ENCODE measurements around the gene SSRP1.
"Not testable (repeated sequence)": the region's sequence is repeated elsewhere in the genome, so short reads cannot be mapped to it uniquely, and the experiment has no call there.

SSRP1 gene

DNA sequence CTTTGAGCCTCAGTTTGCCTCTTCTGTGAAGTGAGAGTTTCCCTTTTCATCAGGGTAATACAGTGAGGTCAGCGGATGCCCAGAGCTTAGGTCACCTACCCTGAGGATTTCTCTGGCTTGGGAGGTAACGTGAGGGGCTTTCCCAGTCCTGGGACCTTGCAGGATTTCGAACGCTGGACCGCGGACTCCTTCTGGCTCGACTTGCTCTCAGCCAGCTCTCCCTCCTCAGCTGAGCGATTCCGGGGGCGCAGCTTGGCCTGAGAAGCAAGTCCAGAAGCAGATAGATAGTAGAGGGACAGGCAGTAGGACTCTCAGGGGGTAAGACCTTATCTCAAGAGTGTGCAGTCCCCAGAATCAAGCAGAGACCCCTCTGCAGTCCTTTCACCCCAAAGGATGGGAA lies 34.9 kb downstream of the SSRP1 start:
- Histone ChIP-seq H3K4me1 (ENCODE audit: control insufficient read depth, low read length) (no peaks in the 10 kb centered on the region), H3K4me3 (ENCODE audit: low read length) (no peak overlapping the region), H3K4me2 (ENCODE audit: low read length) (no peak overlapping the region), H3K27ac (ENCODE audit: low read depth, low read length) (no peak overlapping the region), H4K20me1 (ENCODE audit: control insufficient read depth, insufficient read depth, low read depth, low read length) (no peaks in the 10 kb centered on the region), H3K79me2 (ENCODE audit: control insufficient read depth, low read length) (no peaks in the 10 kb centered on the region), H3K9me2 (replicated peaks; ENCODE audit: control insufficient read depth, low read length) (no peaks in the 10 kb centered on the region), H3K9me3 (ENCODE audit: control insufficient read depth, insufficient read depth, low read length) (no peaks in the 10 kb centered on the region), H3F3A (ENCODE audit: control insufficient read depth, insufficient read depth) (no peaks in the 10 kb centered on the region), H3K36me3 (ENCODE audit: control insufficient read depth, low read length) (no peaks in the 10 kb centered on the region), H3K27me3 (ENCODE audit: control insufficient read depth, low read length) (no peaks in the 10 kb centered on the region)
- no peak for TF ChIP-seq EZH2phosphoT487 (IDR thresholded peaks at IDR 0.05; ENCODE audit: borderline replicate concordance, low read length)
- TF ChIP-seq, protein P1, sequence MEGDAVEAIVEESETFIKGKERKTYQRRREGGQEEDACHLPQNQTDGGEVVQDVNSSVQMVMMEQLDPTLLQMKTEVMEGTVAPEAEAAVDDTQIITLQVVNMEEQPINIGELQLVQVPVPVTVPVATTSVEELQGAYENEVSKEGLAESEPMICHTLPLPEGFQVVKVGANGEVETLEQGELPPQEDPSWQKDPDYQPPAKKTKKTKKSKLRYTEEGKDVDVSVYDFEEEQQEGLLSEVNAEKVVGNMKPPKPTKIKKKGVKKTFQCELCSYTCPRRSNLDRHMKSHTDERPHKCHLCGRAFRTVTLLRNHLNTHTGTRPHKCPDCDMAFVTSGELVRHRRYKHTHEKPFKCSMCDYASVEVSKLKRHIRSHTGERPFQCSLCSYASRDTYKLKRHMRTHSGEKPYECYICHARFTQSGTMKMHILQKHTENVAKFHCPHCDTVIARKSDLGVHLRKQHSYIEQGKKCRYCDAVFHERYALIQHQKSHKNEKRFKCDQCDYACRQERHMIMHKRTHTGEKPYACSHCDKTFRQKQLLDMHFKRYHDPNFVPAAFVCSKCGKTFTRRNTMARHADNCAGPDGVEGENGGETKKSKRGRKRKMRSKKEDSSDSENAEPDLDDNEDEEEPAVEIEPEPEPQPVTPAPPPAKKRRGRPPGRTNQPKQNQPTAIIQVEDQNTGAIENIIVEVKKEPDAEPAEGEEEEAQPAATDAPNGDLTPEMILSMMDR (IDR thresholded peaks at IDR 0.05; ENCODE audit: low read depth, low read length, poor library complexity, severe bottlenecking): no peak

DNA sequence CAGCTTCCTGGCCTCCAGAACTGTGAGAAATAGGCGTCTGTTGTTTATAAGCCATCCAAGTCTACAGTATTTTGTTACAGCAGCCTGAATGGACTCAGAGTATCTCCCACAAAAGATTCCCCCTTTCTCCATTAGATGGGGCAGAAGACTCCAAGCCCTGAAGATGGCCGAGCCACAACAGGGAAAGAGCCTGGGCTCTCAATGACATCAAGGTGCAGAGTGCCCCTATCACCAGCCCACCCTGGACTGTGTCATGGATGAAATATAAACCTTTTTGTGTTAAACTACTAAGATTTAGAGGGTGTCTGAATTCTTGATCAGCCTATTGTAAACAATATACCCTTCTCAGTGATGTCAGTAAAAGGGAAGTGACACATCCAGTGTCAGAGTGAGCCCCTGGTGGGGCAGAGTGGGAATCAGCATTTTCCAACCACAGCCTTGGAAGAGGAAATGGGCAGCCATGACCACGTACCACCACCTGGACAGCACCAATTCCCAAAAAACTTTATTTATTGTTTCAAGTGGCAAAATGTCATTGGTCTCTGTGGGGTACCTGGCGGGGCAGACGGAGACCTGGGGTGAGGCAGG lies 36.4 kb downstream of the SSRP1 start:
- H3K27ac ChIP-seq (ENCODE audit: low read depth, low read length): no peak overlapping the region
- no peak overlapping the region for H3K4me3 ChIP-seq (ENCODE audit: low read length)
- TF ChIP-seq, protein P1 (IDR thresholded peaks at IDR 0.05; ENCODE audit: low read depth, low read length, poor library complexity, severe bottlenecking): no peak
- TF ChIP-seq EZH2phosphoT487 (IDR thresholded peaks at IDR 0.05; ENCODE audit: borderline replicate concordance, low read length): no peak
- H3K9me2 ChIP-seq (replicated peaks; ENCODE audit: control insufficient read depth, low read length): no peaks in the 10 kb centered on the region
- no peaks in the 10 kb centered on the region for H3K36me3 ChIP-seq (ENCODE audit: control insufficient read depth, low read length)
- H3K27me3 ChIP-seq (ENCODE audit: control insufficient read depth, low read length): no peaks in the 10 kb centered on the region
- no peaks in the 10 kb centered on the region for H4K20me1 ChIP-seq (ENCODE audit: control insufficient read depth, insufficient read depth, low read depth, low read length)
- no peaks in the 10 kb centered on the region for H3K9me3 ChIP-seq (ENCODE audit: control insufficient read depth, insufficient read depth, low read length)
- H3K79me2 ChIP-seq (ENCODE audit: control insufficient read depth, low read length): no peaks in the 10 kb centered on the region
- H3K4me1 ChIP-seq (ENCODE audit: control insufficient read depth, low read length): no peaks in the 10 kb centered on the region
- H3K4me2 ChIP-seq (ENCODE audit: low read length): no peak overlapping the region
- H3F3A ChIP-seq (ENCODE audit: control insufficient read depth, insufficient read depth): no peaks in the 10 kb centered on the region

DNA sequence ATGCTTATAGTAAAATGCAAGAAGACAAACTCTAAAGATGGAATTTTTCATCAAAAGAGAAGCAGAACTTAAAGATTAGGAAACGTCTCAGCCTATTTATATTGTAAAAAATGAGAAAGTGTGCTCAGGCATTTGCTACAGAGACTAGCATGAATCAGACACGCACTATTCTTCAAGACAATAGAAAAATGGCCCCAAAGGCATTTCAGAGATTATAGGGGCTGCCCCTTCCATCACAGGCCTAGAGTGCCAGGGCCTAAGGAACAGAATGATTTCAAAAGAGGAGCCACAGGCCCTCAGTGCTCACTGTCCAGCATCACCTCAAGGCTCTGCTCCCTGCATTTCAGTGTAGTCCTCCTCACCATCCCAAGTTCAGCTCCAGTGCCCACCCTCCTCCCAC lies 38.5 kb downstream of the SSRP1 start:
- Histone ChIP-seq H3K36me3 (ENCODE audit: control insufficient read depth, low read length) (no peaks in the 10 kb centered on the region), H3K4me2 (ENCODE audit: low read length) (no peak overlapping the region), H3K9me3 (ENCODE audit: control insufficient read depth, insufficient read depth, low read length) (no peaks in the 10 kb centered on the region), H3K27me3 (ENCODE audit: control insufficient read depth, low read length) (no peaks in the 10 kb centered on the region), H3K27ac (ENCODE audit: low read depth, low read length) (no peak overlapping the region), H3F3A (ENCODE audit: control insufficient read depth, insufficient read depth) (no peaks in the 10 kb centered on the region), H3K4me3 (ENCODE audit: low read length) (no peak overlapping the region), H3K79me2 (ENCODE audit: control insufficient read depth, low read length) (no peaks in the 10 kb centered on the region), H3K4me1 (ENCODE audit: control insufficient read depth, low read length) (no peaks in the 10 kb centered on the region), H4K20me1 (ENCODE audit: control insufficient read depth, insufficient read depth, low read depth, low read length) (no peaks in the 10 kb centered on the region), H3K9me2 (replicated peaks; ENCODE audit: control insufficient read depth, low read length) (no peaks in the 10 kb centered on the region)
- TF ChIP-seq, protein P1 (IDR thresholded peaks at IDR 0.05; ENCODE audit: low read depth, low read length, poor library complexity, severe bottlenecking): no peak
- no peak for TF ChIP-seq EZH2phosphoT487 (IDR thresholded peaks at IDR 0.05; ENCODE audit: borderline replicate concordance, low read length)

DNA sequence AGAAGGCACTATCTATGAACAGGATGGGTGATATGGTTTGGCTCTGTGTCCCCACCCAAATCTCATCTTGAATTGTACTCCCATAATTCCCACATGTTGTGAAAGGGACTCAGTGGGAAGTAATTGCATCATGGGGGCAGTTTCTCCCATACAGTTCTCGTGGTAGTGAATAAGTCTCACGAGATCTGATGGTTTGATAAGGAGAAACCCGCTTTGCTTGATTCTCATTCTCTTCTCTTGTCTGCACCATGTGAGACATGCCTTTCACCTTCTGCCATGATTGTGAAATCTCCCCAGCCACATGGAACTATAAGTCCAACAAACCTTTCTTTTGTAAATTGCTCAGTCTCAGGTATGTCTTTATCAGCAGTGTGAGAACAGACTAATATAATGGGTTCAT lies 39.5 kb downstream of the SSRP1 start:
- not testable (repeated sequence) for H3K4me3 ChIP-seq (ENCODE audit: low read length); H3K9me3 ChIP-seq (ENCODE audit: control insufficient read depth, insufficient read depth, low read length); H3K79me2 ChIP-seq (ENCODE audit: control insufficient read depth, low read length); H3K4me2 ChIP-seq (ENCODE audit: low read length); H3K9me2 ChIP-seq (replicated peaks; ENCODE audit: control insufficient read depth, low read length); H3K27me3 ChIP-seq (ENCODE audit: control insufficient read depth, low read length); H3K27ac ChIP-seq (ENCODE audit: low read depth, low read length); H3K36me3 ChIP-seq (ENCODE audit: control insufficient read depth, low read length); H3F3A ChIP-seq (ENCODE audit: control insufficient read depth, insufficient read depth); H4K20me1 ChIP-seq (ENCODE audit: control insufficient read depth, insufficient read depth, low read depth, low read length); H3K4me1 ChIP-seq (ENCODE audit: control insufficient read depth, low read length)

Measured in DOHH2 (cell line).